ENCODE data around the gene ARID1B.

GRCh38 chr6:157193443-157193996 is 416.3 kb downstream of the ARID1B start:
- TF ChIP-seq AFF4 (CRISPR knock-in tag; IDR thresholded peaks at IDR 0.05) = no peak
- TF ChIP-seq JUND (IDR thresholded peaks at IDR 0.05; ENCODE audit: borderline replicate concordance, low read depth, low read length) = no peak
- TF ChIP-seq JUND (tag; IDR thresholded peaks at IDR 0.05; ENCODE audit: borderline replicate concordance, low read depth, low read length) = no peak
- TF ChIP-seq NR0B1 (IDR thresholded peaks at IDR 0.05; ENCODE audit: partially characterized antibody) = no peak
- no peak for TF ChIP-seq NFIX (CRISPR knock-in tag; IDR thresholded peaks at IDR 0.05; ENCODE audit: low read depth)
- no peak for TF ChIP-seq NFE2L1 (tag; IDR thresholded peaks at IDR 0.05; ENCODE audit: borderline replicate concordance, low read depth)
- no peak for TF ChIP-seq CTCF (IDR thresholded peaks at IDR 0.05 in 2 of 3, conservative IDR thresholded peaks at IDR 0.05 in 1 of 3; ENCODE audit: insufficient read depth in 2 of 3, low read depth in 1 of 3, low read length in 3 of 3)
- no peak for TF ChIP-seq REST (IDR thresholded peaks at IDR 0.05; ENCODE audit: borderline replicate concordance)
- no peak for TF ChIP-seq REST (CRISPR knock-in tag; IDR thresholded peaks at IDR 0.05; ENCODE audit: low read depth)
- no peak for TF ChIP-seq HMG20A (CRISPR knock-in tag; conservative IDR thresholded peaks at IDR 0.05)
- no peak for TF ChIP-seq ZBTB49 (CRISPR knock-in tag; IDR thresholded peaks at IDR 0.05; ENCODE audit: borderline replicate concordance)
- TF ChIP-seq GABPA (tag; conservative IDR thresholded peaks at IDR 0.05; ENCODE audit: low read depth) = no peak
